PC-9 (cell line): ENCODE data around the gene PRKCI.

Experiments used
- CTCF ChIP-seq: fragments of 200-600 bp; sonication (generic); conservative IDR thresholded peaks from 2 replicates; pipeline ENCODE4 v1.6.1; 2017; ENCODE audit warnings: mixed run types, antibody characterized with exemption, mild to moderate bottlenecking, moderate library complexity
- EZH2 ChIP-seq: fragments of 200-600 bp; sonication (generic); IDR thresholded peaks from 2 replicates; pipeline ENCODE4 v1.8.0; 2017; ENCODE audit warnings: antibody characterized with exemption, low read depth

DNA sequence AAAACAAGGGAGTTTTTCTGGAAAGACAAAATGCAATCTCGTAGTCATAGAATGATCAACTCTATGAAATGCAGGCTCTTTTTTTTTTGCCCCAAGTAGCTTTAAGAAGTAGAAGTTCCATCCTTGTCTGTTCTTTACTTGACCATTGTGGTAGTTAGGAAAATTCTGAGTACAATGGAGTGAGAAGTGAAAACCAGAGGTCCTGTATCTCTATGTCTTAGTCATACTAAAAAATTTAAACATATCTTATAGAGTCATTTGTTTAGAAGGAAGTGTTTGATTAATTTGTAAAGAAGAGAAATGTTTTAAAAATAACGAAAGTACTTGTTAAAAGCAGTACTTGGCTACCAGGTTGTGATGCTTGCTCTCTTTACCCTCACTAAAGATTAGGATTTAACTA, 52.4 kb downstream of the PRKCI start:
- TF ChIP-seq CTCF (no peak), EZH2 (no peak)
